H1 (cell line): Measurements from ENCODE around the gene PIK3R6.

Experiments
- BACH1 ChIP-seq: IDR thresholded peaks from 2 replicates; pipeline ENCODE4 v1.6.1; 2012; ENCODE audit warnings: low read length, improper control_type of control experiment
- CBX5 ChIP-seq: fragments of 300-800, 300-1000 bp; sonication (generic); IDR thresholded peaks from 2 replicates; pipeline ENCODE4 v1.7.1; 2016; ENCODE audit warnings: antibody characterized with exemption, low read length, low read depth
- CTCF ChIP-seq, 3 experiments: IDR thresholded peaks; 1 replicate in 2 of 3; 2 replicates in 1 of 3; pipeline versions ENCODE4 v1.5.1 to v1.6.1; 2011; ENCODE audit warnings: low read length in 3 of 3, mild to moderate bottlenecking in 3 of 3, inconsistent platforms in 2 of 3, low read depth in 1 of 3, moderate library complexity in 1 of 3; ENCODE audit not compliant: insufficient read depth in 1 of 3; ENCODE audit errors: control extremely low read depth in 1 of 3
- EGR1 ChIP-seq: IDR thresholded peaks from 2 replicates; pipeline ENCODE4 v1.6.1; 2011; ENCODE audit warnings: low read depth, low read length, borderline replicate concordance
- EP300 ChIP-seq, 2 experiments: IDR thresholded peaks; 1 replicate in 1 of 2; 2 replicates in 1 of 2; pipeline ENCODE4 v1.6.1; 2011 to 2012; ENCODE audit warnings: low read depth in 2 of 2, low read length in 2 of 2, mild to moderate bottlenecking in 2 of 2, borderline replicate concordance in 1 of 2, inconsistent platforms in 1 of 2, moderate library complexity in 1 of 2
- GABPA ChIP-seq: IDR thresholded peaks from 2 replicates; pipeline ENCODE4 v1.6.1; 2011; ENCODE audit warnings: mild to moderate bottlenecking, low read length, moderate library complexity, borderline replicate concordance; ENCODE audit not compliant: insufficient read depth
- POLR2A ChIP-seq, 2 experiments: IDR thresholded peaks; 1 replicate in 1 of 2; 2 replicates in 1 of 2; pipeline ENCODE4 v1.6.1; 2011; ENCODE audit warnings: low read depth in 2 of 2, low read length in 2 of 2, mild to moderate bottlenecking in 2 of 2; ENCODE audit errors: control extremely low read depth in 1 of 2
- POLR2AphosphoS5 ChIP-seq: IDR thresholded peaks from 2 replicates; pipeline ENCODE4 v1.6.1; 2011; ENCODE audit warnings: low read depth, low read length
- RFX5 ChIP-seq: IDR thresholded peaks from 2 replicates; pipeline ENCODE4 v1.6.1; 2011; ENCODE audit warnings: low read depth, low read length, improper control_type of control experiment, borderline replicate concordance
- SIN3A ChIP-seq, 2 experiments: IDR thresholded peaks in 1 of 2; conservative IDR thresholded peaks in 1 of 2; 2 replicates each; pipeline ENCODE4 v1.6.1; 2011 to 2012; ENCODE audit warnings: low read length in 2 of 2, improper control_type of control experiment in 1 of 2, low read depth in 1 of 2, mild to moderate bottlenecking in 1 of 2
- USF2 ChIP-seq: IDR thresholded peaks from 2 replicates; pipeline ENCODE4 v1.6.1; 2011; ENCODE audit warnings: low read length, improper control_type of control experiment

GRCh38 chr17:8753136-8753975 is 114.1 kb downstream of the PIK3R6 start:
- TF ChIP-seq USF2 (no peak), GABPA (no peak), CTCF (IDR thresholded peaks at IDR 0.05; ENCODE audit: control extremely low read depth in 1 of 3, insufficient read depth in 1 of 3, low read depth in 1 of 3, low read length in 3 of 3) (no peak), CBX5 (no peak), EP300 (IDR thresholded peaks at IDR 0.05; ENCODE audit: borderline replicate concordance in 1 of 2, low read depth in 2 of 2, low read length in 2 of 2) (no peak), POLR2AphosphoS5 (no peak), POLR2A (IDR thresholded peaks at IDR 0.05; ENCODE audit: control extremely low read depth in 1 of 2, low read depth in 2 of 2, low read length in 2 of 2) (no peak), BACH1 (no peak), SIN3A (conservative IDR thresholded peaks at IDR 0.05 in 1 of 2, IDR thresholded peaks at IDR 0.05 in 1 of 2; ENCODE audit: low read depth in 1 of 2, low read length in 2 of 2) (no peak), RFX5 (no peak), EGR1 (no peak)
